HG02588 (cell line): ENCODE measurements around the gene ZNF473.

ENCODE experiments used
- ATAC-seq: cut with Tn5 transposase; IDR thresholded peaks from one replicate; pipeline ENCODE4 v1.9.1; 2021; ENCODE audit warnings: mild to moderate bottlenecking, moderate library complexity; ENCODE audit not compliant: unreplicated experiment

Gene ZNF473

GRCh38 chr19:50003254-50003788, 22.5 kb upstream of the ZNF473 start:
- no peak for ATAC-seq

DNA sequence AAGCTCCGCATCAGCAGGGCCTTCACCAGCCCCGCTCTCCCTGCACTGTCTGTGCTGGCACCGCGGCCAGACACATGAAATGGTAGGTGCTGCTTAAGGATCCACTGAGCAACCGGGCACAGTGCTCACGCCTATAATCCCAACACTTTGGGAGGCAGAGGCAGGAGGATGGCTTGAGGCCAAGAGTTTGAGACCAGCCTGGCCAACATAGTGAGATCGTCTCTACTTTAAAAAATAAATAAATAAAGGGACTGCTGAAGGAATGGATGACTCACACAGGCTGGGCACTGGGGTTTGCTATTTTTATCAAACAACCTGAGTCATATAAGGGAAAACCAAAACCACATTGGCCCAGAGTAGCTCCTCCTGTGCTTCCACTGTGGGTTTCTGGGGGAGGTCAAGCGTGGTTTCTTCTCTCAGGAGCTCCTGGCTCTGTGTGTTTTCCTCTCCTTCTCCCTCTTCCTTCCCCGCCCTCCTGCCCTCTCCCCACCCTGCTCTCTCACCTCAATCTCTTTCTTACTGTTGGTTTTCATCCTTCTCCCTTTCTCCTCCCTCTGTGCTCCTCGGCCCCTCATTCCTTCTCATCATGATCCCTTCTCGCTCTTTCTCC, 21.9 kb upstream of the ZNF473 start:
- ATAC-seq: no peak

DNA sequence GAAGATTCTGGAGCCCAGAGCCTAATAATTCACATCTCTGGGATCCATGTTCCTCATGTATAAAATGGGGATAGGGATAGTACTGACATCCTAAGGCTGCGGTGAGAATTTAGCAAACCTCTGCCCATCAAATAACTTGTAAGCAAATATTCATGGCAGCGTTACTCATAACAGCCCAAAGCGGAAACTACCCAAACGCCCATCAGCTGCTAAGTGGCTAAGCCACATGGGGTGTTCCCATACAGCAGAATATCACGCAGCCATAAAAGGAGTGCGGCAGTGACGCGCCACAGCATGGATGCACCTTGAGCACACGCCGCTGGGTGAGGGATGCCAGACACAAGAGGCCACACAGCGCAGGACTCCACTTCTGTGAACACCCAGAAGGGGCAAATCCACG, 20.4 kb upstream of the ZNF473 start:
- no peak for ATAC-seq

GRCh38 chr19:50007170-50007569, 18.6 kb upstream of the ZNF473 start:
- no peak for ATAC-seq

GRCh38 chr19:50007947-50008346, 17.9 kb upstream of the ZNF473 start:
- ATAC-seq: no peak

DNA sequence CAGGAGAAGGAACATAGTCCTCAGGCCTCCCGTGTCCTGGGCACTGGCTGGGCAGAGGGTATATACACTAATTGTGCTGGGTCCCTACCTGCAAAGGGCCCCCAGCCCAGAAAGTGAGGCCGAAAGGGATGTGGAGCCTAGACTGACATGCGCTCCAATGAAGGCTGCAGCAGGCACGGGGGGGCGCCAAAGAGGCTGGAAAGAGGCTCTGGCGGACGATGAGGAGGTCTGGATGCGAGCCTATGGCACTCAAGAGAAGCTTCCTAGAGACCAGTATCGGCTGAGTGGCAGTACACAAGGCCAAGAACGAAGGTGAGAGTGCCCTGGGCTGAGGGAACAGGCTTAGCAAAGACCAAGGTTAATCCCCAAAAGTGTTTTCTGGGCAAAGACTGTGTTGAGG, 17.3 kb upstream of the ZNF473 start:
- ATAC-seq: no peak

DNA sequence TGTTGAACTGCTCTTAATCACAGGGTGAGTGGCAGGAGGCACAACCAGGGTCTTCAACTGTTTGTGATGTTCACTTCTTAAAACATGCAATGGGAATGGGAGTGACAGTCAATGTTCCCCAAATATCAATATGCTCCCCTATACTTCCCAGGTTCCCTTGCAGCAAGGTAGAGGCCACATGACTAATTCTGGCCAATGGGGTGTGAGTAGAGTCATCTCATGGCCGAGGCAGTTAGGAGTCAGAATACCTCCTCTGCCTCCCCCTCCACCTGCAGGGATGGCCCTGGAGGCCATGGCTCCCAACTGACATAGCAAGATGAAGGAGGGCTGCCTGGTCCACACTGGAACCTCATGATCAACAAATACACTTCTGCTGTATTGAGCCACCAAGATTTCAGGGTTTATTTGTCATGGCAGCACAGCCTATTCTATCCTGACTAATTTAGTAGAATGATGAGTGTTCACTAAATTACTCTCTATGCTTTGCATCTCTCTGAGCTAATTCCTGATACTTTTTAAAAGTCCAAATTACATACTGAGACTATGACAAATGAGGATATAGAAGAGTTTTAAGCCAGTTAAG, 9.5 kb upstream of the ZNF473 start:
- no peak for ATAC-seq

- no peak for ATAC-seq
These were observed 5.3 kb upstream of the ZNF473 start for GRCh38 chr19:50020481-50020880.

DNA sequence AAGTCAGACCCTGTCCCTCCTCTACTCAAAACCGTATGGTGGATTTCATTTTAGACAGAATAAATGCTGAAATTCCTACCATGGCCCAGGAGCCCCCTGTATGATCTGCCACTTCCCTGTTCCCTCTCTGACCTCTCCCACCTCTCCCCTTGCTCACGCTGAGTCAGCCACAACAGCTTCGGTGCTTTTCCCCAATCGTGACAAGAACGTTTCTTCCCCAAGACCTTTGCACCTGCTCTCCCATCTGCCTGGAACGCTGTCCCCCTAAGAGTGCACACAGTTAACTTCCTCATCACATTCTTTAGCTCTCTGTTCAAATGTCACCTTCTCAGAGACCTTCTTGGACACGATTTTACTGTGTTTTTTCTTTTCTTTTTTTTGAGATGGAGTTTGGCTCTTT, 3.0 kb upstream of the ZNF473 start:
- ATAC-seq: no peak

- no peak for ATAC-seq
These were observed 1.1 kb upstream of the ZNF473 start for GRCh38 chr19:50024719-50025021.

- ATAC-seq: peak; percentile 76
These were observed 597 bp upstream of the ZNF473 start, which contains the start of gene VRK3 for GRCh38 chr19:50025022-50025793. Gene VRK3 (minus strand): TSS chr19:50025372. CDS start chr19:50016162, 9,210 bp downstream.

DNA sequence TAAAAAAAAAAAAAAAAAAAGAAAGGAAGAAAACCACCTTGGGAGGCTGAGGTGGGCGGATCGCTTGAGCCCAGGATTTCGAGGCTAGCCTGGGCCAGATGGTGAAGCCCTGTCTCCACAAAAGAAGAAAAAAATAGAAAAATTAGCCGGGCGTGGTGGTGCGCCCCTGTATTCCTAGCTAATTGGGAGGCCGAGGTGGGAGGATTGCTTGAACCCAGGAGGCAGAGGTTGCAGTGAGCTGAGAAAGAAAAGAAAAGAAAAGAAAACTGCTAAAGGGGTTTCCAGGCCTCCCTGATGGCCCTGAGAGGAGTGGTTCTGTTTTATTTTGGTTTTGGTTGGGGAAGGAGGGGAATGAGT, 723 bp downstream of the ZNF473 start:
- no peak for ATAC-seq

GRCh38 chr19:50030225-50030624, 4.4 kb downstream of the ZNF473 start:
- ATAC-seq: no peak

- no peak for ATAC-seq
These were observed 5.1 kb downstream of the ZNF473 start for GRCh38 chr19:50030937-50031336.

GRCh38 chr19:50036908-50037307, 11.1 kb downstream of the ZNF473 start:
- no peak for ATAC-seq

DNA sequence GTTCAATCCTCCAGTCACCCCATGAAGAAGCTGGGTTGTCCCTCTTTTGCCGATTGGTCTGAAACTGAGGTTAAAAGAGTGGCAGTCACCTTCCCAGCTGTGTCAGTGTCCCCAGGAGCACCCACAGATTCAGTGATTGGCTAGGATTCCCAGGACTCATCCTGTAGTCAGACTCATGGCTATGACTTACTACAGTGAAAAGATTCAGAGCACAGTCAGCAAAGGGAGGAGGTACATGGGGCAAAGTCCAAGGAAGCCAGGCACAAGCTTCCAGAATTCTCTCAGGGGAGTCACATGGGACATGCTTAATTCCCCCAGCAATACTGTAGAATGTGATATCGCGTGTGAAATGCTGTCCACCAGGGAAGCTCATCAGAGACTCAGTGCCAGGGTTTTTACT, 14.2 kb downstream of the ZNF473 start:
- no peak for ATAC-seq

- ATAC-seq: no peak
These were observed 15.2 kb downstream of the ZNF473 start for GRCh38 chr19:50040967-50041366.

- ATAC-seq: no peak
These were observed 16.7 kb downstream of the ZNF473 start for GRCh38 chr19:50042363-50043024.

GRCh38 chr19:50043967-50044366, 18.2 kb downstream of the ZNF473 start:
- no peak for ATAC-seq

DNA sequence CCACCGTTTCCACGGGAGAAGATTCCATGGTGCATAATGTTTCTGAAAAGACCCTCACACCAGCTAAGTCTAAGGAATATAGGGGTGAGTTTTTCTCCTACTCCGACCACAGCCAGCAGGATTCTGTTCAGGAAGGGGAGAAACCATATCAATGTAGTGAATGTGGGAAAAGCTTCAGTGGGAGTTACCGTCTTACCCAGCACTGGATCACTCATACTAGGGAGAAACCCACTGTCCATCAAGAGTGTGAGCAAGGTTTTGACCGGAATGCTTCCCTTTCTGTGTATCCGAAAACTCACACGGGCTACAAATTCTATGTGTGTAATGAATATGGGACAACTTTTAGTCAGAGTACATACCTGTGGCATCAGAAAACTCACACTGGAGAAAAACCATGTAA, 19.1 kb downstream of the ZNF473 start:
- ATAC-seq: no peak

GRCh38 chr19:50046649-50047503, 21.1 kb downstream of the ZNF473 start:
- ATAC-seq: no peak
